SHP77 treated with DMSO at 0.1 percent for 48 hours (cell line): ENCODE measurements around the gene ABHD12.
"Not testable (repeated sequence)": the region's sequence is repeated elsewhere in the genome, so short reads cannot be mapped to it uniquely, and the experiment has no call there.

ENCODE experiments used
- DNase-seq: peaks from one replicate; lab custom pipeline; 2025; lab: John Stamatoyannopoulos, UW

The ABHD12 gene

DNA sequence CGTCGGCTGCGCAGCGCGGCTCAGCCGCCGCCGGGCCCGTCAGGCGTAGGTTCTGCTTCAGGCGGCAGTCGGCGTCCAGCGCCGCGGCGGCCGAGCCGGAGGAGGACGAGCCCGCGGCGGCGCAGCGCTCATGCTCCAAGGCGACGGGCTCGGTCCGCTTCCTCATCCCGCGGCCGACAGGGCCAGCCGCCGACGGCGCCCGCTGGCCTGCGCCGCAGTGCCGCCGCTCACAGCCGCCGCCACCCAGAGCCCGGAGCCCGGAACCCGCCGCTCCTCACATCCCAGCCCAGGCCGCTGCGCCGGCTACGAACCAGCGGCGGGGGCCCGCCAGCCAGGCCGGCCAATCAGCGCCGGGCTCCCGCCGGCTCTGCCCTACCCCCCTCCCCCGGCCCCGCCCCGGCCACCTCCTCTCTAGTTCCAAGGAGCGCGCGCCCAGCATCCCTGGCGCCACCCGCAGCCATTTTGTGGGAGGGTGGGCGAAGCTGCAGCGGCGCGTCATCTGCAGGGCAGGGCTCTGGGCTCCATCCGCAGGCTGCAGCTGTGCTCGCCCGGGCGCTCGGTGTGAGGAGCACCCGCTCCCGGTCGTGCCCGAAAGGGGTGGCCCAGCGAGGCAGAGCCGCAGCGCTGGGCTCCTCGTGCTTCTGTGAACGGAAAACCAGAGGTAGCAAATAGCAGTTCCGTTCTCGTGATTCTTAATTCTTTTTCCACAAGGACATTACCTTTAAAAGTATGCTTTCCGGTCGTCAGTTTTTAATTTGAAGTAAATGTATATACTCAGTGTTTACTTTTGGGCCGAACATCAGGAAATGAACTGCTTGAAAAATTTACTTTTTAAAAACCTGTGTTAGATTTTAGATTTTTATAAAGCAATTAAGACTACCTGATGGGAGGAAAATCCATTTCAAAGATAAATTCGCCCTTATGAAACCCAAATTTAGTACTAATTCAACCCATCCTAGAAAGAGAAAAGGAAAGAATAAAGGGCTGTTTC is at the start of gene ABHD12:
ABHD12 (minus strand) TSS at position 298 of the 991 bp plus-strand sequence; CDS start at position 166, 132 bp downstream.
- peak; percentile 93 for DNase-seq

DNA sequence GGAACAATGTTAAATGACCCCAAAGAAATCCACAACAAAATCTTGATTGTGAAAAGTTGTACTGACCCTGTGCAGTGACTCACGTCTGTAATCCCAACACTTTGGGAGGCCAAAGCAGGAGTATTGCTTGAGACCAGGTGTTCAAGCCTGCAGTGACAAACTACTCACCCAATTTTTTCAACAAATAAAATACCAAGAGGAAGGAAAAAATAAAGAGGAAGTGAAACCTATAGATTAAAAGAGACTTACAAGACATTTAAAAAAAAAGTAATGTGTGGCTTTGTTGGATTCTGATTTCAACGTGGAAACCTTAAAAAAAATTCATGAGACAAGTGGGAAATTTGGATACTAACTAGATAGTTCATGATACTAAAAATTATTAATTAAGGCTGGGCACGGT is 48.7 kb upstream of the ABHD12 start:
- DNase-seq: no peak

- DNase-seq: no peak
Measured at GRCh38 chr20:25437153-25437581, 46.5 kb upstream of the ABHD12 start.

GRCh38 chr20:25424536-25424935 is 33.9 kb upstream of the ABHD12 start:
- DNase-seq: no peak

DNA sequence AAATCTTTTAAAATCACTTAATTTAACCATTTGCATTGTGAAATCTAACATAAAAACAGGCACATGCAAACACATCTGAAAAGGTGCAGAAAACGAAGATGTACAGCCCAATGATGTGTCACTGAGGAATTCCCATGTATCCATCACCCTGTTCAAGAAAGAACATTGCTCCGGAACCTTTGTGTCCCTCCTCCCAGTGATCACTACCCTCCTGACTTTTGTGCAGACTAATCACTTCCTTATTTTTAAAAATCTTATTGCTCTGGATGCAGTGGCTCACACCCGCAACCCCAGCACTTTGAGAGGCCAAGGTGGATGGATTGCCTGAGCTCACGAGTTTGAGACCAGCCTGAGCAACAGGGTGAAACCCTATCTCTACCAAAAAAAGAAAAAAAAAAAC is 31.4 kb upstream of the ABHD12 start:
- no peak for DNase-seq

DNA sequence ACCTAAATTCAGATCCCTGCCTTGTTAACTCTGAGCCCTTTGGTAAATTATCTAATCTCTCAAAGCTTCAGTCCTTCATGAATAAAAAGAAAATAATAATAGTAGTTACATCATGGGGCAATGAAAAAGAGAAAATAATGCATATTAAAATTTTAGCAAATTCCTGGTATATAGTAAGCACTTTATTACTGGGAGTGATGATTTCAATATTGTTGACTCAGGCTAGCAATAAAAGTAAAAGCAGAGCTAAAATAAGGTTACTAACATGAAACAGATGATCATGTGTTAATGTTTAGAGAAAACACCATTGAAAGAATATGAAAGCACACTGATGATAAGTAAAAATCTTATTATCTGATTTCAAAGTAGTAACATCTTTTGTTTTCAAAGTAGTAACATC is 30.5 kb upstream of the ABHD12 start:
- DNase-seq: no peak

DNA sequence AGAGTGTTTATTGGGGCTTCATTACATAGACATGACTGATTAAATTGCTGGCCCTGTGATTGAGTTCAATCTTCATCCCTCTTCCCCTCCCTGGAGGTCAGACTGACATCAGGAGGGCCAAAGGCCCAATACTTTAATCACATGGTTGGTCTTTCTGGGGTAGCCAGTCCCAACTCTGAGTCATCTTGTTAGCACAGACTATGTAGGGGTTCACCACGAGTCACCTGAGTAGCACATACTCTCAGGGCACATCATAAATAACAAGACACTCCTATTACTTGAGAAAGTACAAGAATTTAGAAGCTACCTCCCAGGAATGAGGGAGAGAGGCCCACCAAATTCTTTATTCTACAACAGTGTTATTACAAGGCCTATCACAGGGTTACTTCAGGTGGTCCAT is 28.1 kb upstream of the ABHD12 start:
- DNase-seq: no peak

- no peak for DNase-seq
Measured at GRCh38 chr20:25408890-25409289, 18.3 kb upstream of the ABHD12 start.

- no peak for DNase-seq
Measured at GRCh38 chr20:25408170-25408547, 17.5 kb upstream of the ABHD12 start.

- peak; percentile 94 for DNase-seq
Measured at GRCh38 chr20:25407311-25408169, 16.9 kb upstream of the ABHD12 start, which contains the start of gene GINS1. Gene GINS1 (plus strand): TSS chr20:25407673. CDS start chr20:25407821, 148 bp downstream.

DNA sequence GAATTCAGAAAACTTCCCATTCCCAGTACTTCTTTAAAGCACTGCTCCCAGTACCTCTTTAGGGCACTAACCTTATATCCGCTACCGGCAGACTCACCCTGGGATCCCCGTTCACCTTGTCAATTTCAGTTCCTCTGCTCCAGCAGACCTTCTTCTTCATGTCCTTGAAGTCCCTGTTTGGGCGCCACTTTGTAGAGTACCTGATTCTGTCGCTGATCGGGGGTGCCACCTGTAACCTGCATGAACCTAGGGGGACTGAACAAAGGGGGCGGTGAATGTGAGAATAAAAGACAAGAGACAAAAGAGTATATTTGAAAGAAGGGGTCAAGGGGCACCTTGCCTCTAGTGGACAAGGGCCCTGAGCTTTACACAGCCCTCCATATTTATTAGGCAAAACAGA is 11.9 kb upstream of the ABHD12 start:
- DNase-seq: no peak

- DNase-seq: not testable (repeated sequence)
Measured at GRCh38 chr20:25400291-25400732, 9.7 kb upstream of the ABHD12 start.

- DNase-seq: peak; percentile 79
Measured at GRCh38 chr20:25399037-25399430, 8.4 kb upstream of the ABHD12 start.

DNA sequence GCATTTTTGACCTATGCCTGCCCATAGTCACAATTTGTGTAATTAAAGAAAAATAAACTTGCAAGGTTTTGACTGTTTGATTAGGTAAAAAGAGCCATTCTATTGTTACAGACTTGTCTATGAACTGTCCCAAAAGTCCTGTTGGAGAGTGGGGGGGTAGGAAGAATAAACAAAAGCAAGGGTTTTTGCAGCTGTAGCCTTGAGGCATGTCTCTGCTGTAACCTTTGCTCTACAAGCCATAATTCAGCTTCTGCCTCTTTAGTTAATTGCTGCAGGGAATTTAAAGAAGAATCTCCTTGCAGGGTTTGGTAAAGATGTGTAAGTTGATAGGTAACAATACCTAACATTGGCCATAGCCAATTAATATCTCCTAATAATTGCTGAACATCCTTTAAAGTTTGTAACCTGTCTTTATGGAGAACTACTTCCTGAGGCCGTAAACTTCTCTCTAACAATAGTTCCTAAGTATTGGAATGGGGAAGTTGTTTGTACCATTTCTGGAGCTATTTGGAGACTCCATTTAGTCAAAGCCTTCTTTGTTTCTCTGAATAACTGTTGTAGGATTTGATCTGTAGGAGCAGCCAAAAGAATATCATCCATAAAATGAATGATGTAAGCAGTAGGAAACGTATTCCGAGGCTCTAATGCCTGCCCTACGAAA is 7.9 kb upstream of the ABHD12 start:
- DNase-seq: no peak

GRCh38 chr20:25397821-25398220 is 7.2 kb upstream of the ABHD12 start:
- DNase-seq: no peak

DNA sequence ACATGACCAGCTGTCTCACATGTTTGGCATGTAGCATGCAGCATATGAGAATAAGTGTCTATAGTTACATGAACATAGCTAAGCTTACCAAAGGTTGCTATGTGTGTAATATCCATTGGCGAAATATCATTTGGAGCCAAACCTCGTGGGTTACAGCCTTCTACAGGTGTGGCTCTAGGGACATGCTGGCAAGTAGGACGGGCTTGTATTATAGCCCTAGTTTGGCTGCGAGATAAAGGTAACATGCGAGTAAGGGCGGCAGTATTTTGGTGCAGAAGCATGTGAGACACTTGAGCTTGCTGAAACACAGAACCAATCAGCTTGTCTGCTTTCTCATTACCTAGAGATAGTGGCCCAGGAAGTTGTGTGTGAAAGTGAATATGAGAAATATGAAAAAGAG is 6.5 kb upstream of the ABHD12 start:
- no peak for DNase-seq

GRCh38 chr20:25394996-25395395 is 4.4 kb upstream of the ABHD12 start:
- DNase-seq: no peak

DNA sequence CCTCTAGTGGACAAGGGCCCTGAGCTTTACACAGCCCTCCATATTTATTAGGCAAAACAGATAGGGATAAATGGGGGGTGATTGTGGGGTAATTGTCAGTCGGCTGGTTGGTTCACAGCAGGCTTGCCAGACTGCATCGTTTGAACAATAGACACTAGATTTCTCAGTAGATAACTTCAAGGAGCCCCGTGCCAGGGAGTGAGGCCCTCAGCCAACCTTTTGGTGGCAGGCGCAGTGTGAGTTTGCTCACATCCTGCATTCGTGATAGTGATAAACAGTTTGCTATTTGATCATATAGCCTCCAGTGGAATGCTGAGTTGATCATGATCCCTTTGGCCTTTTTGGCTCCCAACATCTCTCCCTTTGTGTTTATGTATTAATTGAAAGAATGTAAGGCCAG is 3.6 kb upstream of the ABHD12 start:
- DNase-seq: no peak

DNA sequence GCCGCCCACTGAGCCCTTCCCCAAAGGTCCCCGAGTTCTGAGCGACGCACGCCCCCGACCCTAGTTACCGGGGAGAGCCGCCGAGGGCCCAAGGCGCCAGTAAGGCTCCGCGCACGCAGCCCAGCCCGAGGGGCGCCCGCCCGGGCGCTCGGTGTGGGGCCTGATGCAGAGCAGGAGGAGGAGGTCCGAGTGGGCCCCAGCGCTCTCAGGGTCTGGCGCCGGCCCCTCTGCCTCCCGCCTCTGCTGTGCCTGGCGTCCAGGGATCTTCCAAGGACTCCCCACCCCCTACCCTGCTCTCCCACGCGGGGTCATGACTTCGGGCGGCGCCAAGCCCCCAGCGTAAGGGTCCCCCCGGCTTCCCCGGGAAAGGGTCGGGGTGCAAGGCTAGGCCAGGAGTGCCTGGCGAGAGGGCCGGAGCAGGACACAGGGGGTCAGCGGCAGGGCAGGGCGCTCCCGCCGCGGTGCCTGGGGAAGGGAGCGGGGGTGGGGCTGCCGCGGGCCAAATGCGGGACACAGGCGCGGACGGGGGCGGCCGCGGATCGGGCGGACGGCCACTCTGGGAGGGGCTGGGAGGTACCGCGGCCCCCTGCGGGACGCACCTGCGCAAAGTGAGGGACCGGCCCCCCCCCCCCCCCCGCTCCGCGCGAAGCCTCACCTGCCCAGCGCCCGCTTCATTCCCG is 637 bp downstream of the ABHD12 start:
- peak; percentile 7 for DNase-seq

- no peak for DNase-seq
Measured at GRCh38 chr20:25389401-25389857, 1.2 kb downstream of the ABHD12 start.

DNA sequence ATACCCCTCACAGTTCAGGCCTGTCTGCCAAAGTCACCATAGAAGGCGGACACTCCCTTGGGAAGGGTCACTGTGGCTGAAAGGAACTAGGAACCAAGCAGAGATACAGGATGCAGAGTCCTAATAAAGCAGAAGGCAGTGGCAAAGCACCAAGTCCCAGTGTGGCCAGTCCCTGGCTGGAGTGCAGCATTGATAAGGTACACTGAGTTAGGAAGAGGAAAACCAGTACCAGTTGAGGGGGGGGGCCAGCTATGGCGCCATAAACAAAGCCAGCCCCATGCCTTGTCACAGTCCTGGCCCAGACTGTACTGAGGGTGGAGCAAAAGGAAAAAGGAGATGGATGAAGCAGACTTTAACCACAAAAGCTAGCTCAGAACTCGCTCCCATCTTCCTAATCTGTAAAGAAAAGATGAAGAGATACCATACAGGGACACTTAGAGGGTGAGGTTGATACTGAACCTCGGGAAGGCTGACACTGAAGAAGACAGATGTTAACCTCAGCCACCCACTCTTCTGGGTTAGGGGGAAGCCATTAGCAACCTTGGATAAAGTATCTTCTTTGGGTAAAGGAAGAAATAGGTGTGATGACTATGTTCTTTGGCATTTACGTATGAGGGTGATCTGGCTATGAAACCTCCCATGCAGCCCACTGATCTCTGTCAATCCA is 7.8 kb downstream of the ABHD12 start:
- no peak for DNase-seq
